ENCODE measurements around the gene TYROBP.
"Not testable (repeated sequence)": the region's sequence is repeated elsewhere in the genome, so short reads cannot be mapped to it uniquely, and the experiment has no call there.

TYROBP gene

DNA sequence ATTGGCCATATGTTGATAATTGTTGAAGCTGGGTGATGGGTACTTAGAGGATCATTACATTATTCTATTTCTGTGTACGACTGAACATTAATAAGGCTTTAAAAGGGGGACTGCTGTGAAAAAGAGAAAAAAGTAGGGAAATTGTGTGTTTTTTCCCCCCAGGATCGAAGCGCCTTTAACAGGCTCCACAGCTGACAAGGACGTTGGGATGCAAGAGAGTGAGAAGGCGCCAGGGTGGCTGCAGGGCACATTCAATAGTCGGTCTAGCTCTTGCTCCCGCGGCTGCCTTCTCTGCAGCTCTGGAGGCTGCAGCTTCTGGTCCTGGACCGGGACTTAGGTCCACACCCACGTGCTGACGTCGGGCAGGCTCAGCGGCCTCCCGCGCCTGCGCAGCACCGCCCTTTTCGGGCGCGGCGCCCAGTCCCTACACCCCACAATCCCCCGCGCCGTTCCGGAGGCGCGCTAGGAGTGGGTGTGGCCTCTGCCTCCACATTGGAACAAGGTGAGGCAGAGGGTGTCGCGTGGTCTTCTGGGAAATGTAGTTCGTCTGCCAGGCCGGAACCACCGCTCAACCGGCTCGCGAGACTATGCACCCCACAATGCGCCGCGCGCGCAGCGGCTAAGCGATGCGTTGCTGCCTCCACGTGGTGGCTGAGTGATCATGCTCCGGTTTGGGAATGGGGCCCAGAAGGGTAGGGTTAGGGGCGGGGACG lies 23.2 kb upstream of the TYROBP start:
- DNase-seq, result peak; percentile 100

DNA sequence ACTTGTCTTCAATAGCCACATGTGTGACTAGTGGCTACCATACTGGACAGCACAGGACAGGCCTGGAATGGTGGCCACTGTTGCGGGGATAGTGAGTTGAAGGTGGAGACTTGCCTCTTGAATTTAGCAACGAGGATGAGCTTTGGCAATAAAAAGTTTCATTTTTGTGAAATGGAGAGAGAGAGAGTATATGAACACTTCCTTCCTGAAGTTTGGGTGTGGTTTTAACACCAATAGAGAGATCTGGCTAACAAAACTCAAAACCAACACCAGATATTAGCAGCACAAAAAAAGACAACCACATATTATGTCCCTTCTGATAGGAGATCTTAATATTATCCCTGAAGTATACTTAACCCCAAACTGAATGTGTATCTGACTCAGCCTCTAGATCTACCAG lies 21.8 kb upstream of the TYROBP start:
- DNase-seq, result peak; percentile 71

DNA sequence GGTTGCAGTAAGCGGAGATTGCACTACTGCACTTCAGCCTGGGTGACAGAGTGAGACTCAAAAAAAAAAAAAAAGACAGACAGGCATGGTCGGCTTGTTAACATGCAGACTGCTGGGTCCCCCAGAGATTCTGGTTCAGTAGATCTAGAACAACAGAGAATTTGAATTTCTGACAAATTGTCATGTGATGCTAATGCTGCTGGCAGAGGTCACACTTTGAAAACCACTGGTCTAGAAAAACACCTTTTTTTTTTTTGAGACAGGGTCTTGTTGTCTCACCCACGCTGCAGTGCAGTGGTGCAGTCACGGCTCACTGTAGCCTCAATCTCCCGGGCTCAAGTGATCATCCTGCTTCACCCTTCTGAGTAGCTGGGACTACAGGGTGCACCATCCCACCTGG lies 20.4 kb upstream of the TYROBP start:
- DNase-seq, result no peak

DNA sequence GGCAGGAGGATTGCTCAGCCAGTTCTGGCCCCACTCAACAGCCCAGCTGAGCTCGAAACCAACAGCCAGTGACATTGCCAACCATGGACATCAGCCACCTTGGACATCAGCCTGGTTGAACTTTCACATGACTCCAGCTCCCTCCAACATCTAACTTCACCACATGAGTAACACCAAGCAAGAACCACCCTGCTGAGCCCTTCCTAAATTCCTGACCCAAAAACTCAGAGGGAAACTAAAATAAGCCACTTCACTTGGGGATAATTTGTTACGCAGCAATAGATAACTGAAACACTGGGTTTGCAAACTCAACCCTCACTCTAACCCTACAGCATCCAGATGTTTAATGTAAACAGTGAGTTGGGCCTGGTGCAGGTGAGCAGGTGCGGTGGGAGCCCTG lies 17.4 kb upstream of the TYROBP start:
- DNase-seq, result no peak

DNA sequence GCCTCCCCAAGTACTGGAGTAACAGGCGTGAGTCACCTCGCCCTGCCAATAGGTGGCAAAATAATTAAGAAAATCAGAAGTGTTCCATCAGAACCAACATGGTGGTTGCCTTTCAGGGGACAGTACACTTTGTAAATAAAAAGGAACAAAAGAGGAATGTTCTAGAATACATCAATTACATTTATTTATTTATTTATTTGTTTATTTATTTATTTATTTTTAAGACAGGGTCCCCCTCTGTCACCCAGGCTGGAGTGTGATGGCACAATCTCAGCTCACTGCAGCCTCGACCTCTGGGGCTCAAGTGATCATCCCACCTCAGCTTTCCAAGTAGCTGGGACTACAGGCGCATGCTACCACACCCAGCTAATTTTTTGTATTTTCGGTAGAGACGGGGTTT lies 12.9 kb upstream of the TYROBP start:
- DNase-seq, result no peak

DNA sequence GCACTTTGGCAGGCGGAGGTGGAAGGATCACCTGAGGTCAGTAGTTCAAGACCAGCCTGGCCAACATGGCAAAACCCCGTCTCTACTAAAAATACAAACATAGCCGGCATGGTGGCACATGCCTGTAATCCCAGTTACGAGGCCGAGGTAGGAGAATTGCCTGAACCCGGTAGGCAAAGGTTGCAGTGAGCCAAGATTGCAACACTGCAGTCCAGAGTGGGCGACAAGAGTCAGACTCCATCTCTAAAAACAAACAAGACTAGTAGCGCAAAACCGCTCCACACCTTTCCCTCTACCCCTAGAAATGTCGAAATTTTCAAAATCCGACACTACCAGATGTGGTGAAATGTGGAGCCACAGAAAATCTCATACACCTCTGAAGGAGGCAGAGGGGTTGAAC lies 11.2 kb upstream of the TYROBP start:
- DNase-seq, result no peak

DNA sequence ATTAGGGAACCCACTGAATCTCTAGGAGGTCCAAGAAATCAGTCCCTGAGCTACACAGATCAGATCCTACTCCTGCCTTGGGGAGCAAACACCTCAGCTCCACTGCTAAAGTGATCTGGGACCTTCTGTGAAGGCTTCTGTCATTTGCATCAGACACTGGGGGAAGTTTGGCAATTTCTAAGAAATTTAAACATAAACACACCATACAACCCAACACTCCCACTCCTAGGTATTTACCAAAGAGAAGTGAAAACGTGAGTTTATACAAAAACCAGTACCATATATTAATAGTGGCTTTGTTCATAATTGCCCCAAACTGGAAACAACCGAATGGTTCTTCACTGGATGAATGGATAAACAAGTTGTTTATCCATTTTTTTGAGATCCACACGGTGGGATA lies 7.3 kb upstream of the TYROBP start:
- no peak for DNase-seq

DNA sequence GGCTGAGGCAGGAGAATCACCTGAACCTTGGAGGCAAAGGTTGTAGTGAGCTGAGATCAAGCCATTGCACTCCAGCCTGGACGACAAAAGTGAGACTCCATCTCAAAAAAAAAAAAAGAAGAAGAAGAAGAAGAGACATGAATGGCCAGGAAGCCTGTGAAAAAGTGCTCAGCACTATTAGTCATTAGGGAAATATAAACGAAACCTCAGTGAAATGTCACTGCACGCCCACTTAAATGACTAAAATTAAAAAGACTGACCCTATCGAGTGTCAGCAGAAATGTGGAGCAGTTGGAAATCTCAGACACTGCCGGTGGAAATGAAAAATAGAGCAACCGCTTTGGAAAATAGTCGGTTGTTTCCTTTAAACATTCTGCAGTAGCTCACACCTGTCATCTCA lies 5.5 kb upstream of the TYROBP start:
- no peak for DNase-seq

DNA sequence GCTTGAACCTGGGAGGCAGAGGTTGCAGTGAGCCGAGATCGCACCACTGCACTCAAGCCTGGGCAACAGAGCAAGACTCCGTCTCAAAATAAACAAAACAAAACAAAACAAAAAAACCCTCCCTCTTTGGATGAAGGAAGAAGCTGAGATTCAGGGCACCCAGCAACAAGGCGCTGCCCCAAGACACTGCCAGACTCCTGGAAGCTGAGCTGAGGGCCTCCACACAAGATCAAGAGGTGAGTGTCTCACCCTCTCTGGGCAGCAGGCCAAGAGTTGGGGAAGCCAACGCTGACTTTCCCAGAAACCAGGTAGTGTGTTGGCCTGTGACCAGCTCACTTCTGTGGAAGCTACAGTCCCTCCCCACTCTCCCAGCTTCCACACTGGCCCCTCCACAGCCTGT lies 3.7 kb upstream of the TYROBP start:
- DNase-seq, result no peak

DNA sequence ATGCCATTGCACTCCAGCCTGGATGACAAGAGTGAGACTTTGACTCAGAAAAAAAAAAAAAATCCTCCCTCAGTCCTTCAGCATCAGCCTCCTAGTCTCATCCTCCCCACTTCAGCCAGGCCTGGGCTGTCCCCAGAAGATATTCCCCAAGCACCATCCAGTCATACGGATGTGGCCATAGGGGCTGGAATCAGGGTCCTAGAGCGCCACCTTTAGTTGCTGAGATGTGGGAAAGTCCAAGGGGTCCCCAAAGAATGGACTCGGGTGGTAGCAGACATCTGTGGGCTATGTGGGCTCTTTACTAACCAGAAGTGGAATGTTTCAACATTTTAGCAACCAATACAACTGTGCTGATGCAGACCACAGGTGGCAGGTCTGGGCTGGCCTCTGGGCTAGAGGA lies 3.1 kb upstream of the TYROBP start:
- no peak for DNase-seq

DNA sequence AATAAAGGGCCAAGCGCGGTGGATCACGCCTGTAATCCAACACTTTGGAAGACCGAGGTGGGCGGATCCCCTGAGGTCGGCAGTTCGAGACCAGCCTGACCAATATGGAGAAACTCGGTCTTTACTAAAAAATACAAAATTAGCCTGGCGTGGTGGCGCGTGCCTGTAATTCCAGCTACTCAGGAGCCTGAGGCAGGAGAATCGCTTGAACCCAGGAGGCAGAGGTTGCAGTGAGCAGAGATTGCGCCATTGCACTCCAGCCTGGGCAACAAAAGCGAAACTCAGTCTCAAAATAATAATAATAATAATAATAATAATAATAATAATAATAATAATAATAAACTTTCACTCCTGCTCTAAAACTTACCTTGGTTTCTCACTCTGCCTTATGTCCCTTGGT lies 2.3 kb upstream of the TYROBP start:
- DNase-seq, result not testable (repeated sequence)

DNA sequence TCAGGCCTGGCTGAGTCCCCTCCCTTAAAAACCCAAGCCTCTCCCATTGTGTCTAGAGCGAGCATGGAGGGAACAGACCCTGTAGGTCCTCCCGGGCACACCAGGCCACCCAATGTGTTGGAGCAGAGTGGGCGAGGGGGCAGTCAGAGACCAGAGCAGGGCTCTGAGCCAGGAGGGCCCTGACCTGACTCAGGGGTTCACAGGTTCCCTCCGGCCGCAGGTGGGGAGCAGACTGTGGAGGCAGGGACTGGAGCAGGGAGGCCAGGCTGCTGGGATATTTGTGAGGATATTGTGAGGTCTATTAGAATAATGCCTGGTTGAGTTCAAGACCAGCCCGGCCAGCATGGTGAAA lies 1.6 kb upstream of the TYROBP start:
- no peak for DNase-seq

DNA sequence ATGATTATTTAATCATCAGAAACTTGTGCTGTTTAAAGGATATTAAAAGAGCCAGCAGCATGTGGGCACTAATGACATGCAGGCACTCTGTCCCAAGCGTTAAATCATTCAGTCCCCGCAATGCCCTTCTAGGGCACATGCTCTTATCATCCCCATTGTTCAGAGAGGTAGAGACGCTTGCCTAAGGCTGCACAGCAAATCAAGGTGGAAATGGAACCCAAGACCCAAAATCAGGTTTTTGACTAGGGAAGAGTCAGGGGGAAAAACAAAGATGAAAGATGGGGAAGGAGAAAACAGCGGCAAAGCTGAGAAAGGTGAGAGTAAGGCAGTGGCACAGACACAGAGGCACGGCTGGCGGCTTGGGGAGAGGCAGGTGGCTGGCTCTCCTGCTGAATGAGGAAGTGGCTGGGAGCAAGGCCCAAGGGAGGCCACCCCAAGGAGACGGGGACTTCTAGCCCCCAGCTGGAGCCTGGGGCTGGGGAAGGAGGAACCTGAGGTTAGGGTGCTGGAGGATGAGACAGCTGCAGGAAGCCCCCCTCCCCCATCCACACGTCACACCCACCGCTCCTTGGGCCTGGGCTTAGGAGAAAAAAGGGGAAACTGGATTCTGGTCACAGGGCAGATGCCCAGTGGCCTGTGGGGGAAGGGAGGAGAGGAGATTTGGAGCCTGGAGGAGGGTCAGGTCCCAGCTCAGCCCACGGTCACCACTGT lies 1.0 kb upstream of the TYROBP start:
- peak; percentile 48 for DNase-seq

DNA sequence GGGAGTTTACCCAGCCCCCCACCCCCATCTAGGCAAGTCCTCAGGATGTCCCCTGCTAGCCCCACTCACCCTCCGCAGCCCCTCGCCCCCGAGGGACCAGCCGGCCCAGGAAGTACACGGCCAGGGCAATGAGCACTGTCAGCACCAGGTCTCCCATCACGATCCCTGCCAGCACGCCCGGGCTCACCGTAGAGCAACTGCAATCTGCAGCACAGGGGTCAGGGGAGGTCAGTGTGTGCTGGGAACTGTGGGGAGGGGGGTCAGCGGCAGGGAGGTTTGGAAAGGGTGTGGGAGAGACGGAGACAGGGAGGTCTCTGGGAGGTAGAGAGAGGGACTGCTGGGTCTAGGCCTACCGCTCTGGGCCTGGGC lies 734 bp downstream of the TYROBP start:
- no peak for DNase-seq

DNA sequence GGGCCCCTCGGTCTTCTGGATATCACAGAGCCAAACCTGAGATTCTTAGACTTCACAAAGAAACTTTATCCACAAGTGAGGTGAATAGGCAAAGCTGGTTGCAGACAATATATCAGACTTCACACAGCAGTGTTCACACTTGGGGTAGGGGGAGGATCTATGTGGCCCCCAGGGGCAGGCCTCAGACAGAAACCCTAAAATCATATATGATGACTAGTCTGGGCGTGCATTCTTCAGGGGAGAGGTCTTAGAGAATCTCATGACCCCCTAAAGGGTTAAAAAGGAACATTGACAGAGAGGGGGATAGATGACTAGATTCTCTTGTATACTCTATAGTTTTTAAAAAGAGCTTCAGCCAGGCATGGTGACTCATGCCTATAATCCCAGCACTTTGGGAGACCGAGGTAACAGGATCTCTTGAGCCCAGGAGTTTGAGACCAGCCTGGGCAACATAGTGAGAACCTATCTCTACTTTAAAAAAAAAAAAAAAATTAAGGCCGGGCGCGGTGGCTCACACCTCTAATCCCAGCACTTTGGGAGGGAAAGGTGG lies 2.8 kb downstream of the TYROBP start:
- no peak for DNase-seq

DNA sequence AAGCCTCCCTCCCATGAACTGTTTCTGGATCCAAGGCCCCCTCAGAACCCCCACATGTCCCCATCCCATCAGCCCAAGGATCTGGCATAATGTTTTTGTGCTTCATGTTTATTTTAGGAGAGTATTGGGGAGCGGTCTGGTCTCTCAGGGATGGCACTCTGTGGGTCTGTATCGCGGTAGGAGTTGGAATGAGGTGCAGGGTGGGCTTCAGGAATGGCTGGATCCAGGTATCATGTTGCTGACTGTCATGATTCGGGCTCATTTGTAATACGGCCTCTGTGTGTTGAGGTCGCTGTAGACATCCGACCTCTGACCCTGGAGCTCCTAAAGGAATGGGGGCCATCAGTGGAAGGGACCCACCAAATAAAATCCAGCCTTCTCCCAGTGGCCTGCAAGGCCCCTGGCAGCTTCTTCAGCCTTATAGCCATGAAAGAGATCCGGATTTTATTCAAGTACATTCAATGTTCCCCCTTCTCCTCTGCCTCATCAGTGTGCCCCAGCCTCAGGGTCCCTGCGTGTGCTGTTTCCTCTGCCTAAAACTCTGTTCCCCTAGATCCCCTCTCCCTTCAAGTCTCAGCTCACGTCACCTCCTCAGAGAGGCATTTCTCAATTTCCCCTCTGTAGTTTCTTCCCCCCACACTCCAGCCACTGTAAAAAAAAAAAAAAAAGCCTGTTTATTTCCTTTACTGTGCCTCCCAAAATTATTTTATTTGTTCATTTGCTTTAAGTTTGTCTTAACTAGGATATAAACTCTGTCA lies 3.6 kb downstream of the TYROBP start:
- no peak for DNase-seq

DNA sequence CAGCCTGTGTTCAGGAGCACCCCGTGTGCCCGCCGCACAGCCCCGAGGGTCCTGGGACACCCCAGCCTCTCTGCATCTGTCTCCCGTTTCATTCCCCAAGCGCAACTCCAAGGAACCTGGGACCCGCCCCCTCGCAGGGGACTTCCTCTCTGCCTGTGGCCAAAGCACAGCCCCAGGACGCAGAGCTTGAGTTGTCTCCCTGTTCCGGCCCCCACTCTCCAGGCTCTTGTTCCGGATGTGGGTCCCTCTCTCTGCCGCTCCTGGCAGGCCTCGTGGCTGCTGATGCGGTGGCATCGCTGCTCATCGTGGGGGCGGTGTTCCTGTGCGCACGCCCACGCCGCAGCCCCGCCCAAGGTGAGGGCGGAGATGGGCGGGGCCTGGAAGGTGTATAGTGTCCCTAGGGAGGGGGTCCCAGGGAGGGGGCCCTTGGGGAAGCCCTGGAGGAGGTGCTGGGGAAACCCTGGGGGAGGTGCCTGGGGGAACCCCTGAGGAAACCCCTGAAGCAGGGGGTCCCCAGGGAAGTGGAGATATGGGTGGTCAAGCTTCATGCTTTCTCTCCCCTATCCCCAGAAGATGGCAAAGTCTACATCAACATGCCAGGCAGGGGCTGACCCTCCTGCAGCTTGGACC lies 4.4 kb downstream of the TYROBP start:
- DNase-seq, result peak; percentile 94

DNA sequence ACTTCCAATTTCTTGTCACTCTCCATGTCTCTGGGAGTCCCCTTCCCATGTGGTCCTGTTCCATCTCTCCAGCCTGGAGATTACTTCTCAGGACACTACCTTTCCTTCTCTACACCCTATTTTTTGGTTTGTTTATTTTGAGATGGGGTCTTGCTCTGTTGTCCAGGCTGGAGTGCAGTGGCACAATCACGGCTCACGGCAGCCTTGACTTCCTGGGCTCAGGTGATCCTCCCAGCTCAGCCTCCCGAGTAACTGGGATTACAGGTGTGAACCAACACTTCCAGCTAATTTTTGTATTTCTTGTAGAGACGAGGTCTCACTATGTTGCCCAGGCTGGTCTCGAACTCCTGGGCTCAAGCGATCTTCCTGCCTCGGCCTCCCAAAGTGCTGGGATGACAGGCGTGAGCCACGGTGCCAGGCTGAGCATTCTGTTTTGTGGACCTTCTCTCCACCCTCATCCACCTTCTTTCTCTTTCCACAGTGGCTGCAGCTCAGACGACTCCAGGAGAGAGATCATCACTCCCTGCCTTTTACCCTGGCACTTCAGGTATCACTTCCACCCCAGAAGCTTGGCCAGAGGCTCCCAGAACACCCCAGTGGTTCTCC lies 5.1 kb downstream of the TYROBP start:
- no peak for DNase-seq

DNA sequence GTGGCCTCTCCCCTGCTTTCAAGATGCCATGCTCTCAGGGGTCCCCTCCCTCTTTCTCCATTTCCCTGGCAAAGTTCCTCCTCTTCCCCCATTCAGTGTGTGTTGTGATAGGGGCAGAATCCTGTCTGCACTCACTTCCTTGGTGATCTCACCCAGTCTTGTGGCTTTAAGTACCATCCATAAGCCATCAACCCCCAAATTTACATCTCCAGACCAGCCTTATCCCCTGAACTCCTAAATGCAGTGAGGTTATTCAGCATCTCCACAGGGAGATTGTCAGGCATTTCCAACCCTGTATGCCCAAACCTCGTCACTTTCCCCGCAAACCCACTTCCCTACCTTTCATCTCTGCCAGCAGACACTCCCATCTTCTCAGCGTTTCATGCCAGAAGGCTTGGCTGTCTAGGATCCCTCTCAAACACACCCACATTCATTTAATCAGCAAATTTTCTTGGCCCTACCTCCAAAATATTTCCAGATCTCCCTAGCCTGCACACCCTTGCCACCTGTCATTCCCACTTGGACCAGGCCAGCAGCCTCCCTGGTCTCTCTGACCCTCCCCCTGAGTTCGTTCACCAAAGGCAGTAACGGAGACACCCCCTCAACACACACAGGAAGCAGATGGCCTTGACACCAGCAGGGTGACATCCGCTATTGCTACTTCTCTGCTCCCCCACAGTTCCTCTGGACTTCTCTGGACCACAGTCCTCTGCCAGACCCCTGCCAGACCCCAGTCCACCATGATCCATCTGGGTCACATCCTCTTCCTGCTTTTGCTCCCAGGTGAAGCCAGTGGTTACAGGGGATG lies 6.0 kb downstream of the TYROBP start, which contains the start of gene HCST:
HCST (plus strand) TSS at position 676 of the 808 bp plus-strand sequence; CDS start at position 741, 65 bp downstream.
- DNase-seq, result peak; percentile 69

DNA sequence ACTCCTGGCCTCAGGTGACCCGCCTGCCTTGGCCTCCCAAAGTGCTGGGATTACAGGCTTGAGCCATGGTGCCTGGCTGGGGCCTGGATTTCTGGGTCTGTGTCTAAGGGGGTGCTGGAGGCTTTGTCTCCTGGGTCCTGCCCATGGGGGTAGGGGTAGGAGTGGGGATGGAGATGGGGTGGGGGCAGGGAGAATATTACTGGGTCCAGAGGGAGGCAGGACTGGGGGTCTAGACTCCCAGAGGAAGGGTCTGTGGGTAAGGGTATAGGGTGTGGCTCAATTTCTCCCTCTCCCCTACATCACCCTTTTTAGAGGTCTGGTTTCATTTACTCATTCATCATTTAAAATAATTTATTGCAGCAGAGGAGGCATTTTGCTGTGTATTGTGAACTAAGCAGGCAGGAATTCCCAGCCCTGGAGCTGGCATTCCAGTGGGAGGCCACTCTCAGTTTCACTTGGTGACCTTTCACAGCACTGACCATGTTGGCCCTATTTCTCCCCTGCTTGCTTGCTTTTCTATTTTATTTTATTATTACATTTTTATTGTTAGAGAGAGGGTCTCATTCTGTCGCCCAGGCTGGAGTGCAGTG lies 6.9 kb downstream of the TYROBP start:
- no peak for DNase-seq

DNA sequence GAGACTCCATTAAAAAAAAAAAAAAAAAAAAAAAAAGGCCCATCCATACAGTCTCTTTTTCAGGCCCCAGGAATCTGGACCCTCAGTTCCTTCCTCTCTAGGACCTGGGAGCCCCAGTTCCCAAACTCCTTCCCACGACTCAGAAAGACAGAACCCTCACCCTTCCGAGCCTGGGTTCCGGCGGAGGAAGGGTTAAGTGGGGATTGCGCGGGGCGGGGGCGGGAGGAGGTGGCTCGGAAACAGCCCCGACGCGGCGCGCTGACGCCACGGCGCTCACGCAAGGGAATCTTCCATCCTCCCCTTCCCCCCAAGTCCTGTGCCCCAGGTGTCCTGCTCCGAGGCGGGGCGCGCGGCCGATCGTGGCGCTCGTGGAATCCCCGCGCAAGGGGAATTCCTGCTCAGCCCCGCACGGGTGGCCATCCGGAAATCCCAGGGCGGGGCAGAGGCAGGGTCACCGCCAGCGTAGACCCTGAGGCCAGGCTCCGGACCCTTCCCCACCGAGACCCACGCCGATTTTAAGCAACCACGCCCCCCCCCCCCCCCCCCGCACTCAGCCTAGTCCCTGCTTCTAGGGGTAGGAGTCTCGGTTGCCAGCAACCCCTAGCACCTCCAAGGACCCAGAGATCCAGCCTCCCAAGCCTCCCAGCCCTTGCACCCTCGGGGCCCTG lies 8.4 kb downstream of the TYROBP start:
- DNase-seq, result peak; percentile 91

All from CD4-positive, alpha-beta T cell treated with Interleukin-21 for 1 hour (primary cell).